Sigmoid colon (tissue), 7 donors: ENCODE measurements around the gene PAF1. TPM values are rescaled to one million over a fixed set of nuclear protein-coding genes. Genes with fewer than 3 reads are reported as not detected.
A peak's percentile ranks its signal among the peaks of the same experiment; 100 is the strongest.

ENCODE experiments used
- DNase-seq: peaks from one replicate; pipeline ENCODE4 v3.0.0-alpha.2; 2019
- H3K27ac ChIP-seq, 4 donors: fragments of 200-600 bp; sonication (generic); one replicate each; pipeline ENCODE4 v1.5.1; 2016 to 2019; ENCODE audit warnings: mild to moderate bottlenecking in 1 of 4
- H3K27me3 ChIP-seq, 3 donors: fragments of 200-600 bp; sonication (generic); one replicate each; pipeline ENCODE4 v1.5.1; 2019; ENCODE audit warnings: mild to moderate bottlenecking in 1 of 3
- H3K36me3 ChIP-seq, 4 donors: fragments of 200-600 bp; sonication (generic); one replicate each; pipeline ENCODE4 v1.5.1; 2016 to 2019
- H3K4me1 ChIP-seq, 4 donors: fragments of 200-600 bp; sonication (generic); one replicate each; pipeline ENCODE4 v1.5.1; 2017 to 2019
- H3K4me3 ChIP-seq, 4 donors: fragments of 200-600 bp; sonication (generic); one replicate each; pipeline ENCODE4 v1.5.1; 2017 to 2019; ENCODE audit warnings: mild to moderate bottlenecking in 2 of 4, moderate library complexity in 1 of 4
- H3K9me3 ChIP-seq, 4 donors: fragments of 200-600 bp in 3 of 4; sonication (generic) in 3 of 4; one replicate each; pipeline versions ENCODE4 v1.5.1 to v1.6.1; 2013 to 2019
- EP300 ChIP-seq, 4 donors: sonication (generic); formaldehyde crosslinking; IDR thresholded peaks; one replicate each; pipeline ENCODE4 v1.6.1; 2017; ENCODE audit warnings: antibody characterized with exemption in 4 of 4
- POLR2A ChIP-seq, 2 donors: fragments of 450-650 bp; IDR thresholded peaks; one replicate each; pipeline ENCODE4 v1.6.1; 2016; ENCODE audit warnings: antibody characterized with exemption in 2 of 2, mild to moderate bottlenecking in 2 of 2, moderate library complexity in 2 of 2
- POLR2AphosphoS5 ChIP-seq, 4 donors: sonication (generic); formaldehyde crosslinking; IDR thresholded peaks; one replicate each; pipeline ENCODE4 v1.6.1; 2017; ENCODE audit warnings: antibody characterized with exemption in 4 of 4
- WGBS, 2 donors: extraction: QIAGEN DNeasy Blood & Tissue Kit; methylation state at CpG; one replicate each; pipeline ENCODE4 v1.1.7; 2013; 5-methylcytosine and 5-hydroxymethylcytosine counted together
- intact Hi-C: fragments of 100-400 bp; cut with DNase I; formaldehyde crosslinking; loops from one replicate; pipeline ENCODE4 v1.15.1; 2023
- polyA plus RNA-seq, 3 donors: library from polyadenylated mRNA; stranded (reverse); fragments of 200-250 nt; gene quantifications; one replicate each; pipeline ENCODE4 v1.2.3, GENCODE V29; 2013
- total RNA-seq, 4 donors: library from RNA; depleted of rRNA; stranded (reverse); fragments of >200 nt; gene quantifications; one replicate each; pipeline ENCODE4 v1.1.0, GENCODE V29; 2016
- TF ChIP-seq, protein P1 (sequence below), 4 experiments: fragments of 450-650 bp in 3 of 4; fragments of 200-600 bp in 1 of 4; IDR thresholded peaks; one replicate each; pipeline ENCODE4 v1.5.1; 2016 to 2019; ENCODE audit warnings: antibody characterized with exemption in 4 of 4, mild to moderate bottlenecking in 3 of 4, moderate library complexity in 2 of 4
- donor health status: healthy with polysubstance abuse.
- donor health status: Bipolar disorder and iron deficiency.
- donor health status: healthy.

The PAF1 gene
- total and polyA plus RNA-seq, 7 donors: 28.2 to 51.8 (median 37.7) TPM

DNA sequence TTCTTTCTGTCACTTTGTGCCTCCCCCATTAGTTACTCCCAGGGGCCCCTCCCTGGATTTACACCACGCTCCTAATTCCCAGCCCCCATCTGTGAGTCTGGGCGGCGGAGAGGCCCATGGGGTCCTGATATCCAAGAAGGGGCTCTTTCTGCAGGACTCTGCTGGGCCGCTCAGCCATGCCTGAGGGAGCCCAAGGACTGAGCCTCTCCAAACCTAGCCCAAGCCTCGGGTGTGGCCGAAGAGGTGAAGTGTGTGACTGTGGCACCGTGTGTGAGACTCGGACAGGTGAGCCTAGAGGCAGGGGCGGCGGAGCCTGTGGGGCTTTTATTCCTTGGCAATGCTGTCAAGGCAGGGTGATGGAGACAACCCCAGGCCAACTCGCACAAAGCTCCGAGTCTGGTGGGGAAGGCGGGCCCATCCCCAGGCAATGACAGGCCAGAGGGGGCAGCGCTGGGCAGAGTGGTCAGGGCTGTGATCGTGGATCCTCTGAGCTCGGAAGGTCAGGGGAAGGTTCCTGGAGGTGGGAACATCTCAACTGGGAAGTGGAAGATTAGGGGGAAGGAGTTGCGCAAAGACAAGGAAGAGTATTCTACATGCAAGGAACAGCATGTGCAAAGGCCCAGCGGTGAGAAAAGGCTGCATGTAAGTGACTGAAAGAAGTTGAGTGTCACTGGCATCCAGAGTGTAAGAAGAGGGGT is 23.2 kb upstream of the PAF1 start:
- DNase-seq: peak; percentile 81
- H3K4me3 ChIP-seq: peak overlapping the region; percentile 83 to 99 (median 91)
- no peaks in the 10 kb centered on the region for H3K9me3 ChIP-seq
- 35 to 52% methylated on average over 18 of the region's 18 CpGs for WGBS, 2 donors
- peaks cover 0 to 63% (median 50%) of the 10 kb centered on the region in 4 donors for H3K4me1 ChIP-seq
- peaks cover 5 to 29% (median 19%) of the 10 kb centered on the region in 4 donors for H3K36me3 ChIP-seq
- peak overlapping the region; percentile 100 for H3K27ac ChIP-seq
- H3K27me3 ChIP-seq: no peaks in the 10 kb centered on the region
- intact Hi-C loops: loop anchor here (2.0 kb wide), 1 partner anchor 71 kb away; the partner anchor contains the start of gene SAMD4B
- TF ChIP-seq POLR2AphosphoS5 (IDR thresholded peaks at IDR 0.05): no peak
- TF ChIP-seq EP300 (IDR thresholded peaks at IDR 0.05): no peak
- no peak for TF ChIP-seq POLR2A (IDR thresholded peaks at IDR 0.05)
- TF ChIP-seq, protein P1, sequence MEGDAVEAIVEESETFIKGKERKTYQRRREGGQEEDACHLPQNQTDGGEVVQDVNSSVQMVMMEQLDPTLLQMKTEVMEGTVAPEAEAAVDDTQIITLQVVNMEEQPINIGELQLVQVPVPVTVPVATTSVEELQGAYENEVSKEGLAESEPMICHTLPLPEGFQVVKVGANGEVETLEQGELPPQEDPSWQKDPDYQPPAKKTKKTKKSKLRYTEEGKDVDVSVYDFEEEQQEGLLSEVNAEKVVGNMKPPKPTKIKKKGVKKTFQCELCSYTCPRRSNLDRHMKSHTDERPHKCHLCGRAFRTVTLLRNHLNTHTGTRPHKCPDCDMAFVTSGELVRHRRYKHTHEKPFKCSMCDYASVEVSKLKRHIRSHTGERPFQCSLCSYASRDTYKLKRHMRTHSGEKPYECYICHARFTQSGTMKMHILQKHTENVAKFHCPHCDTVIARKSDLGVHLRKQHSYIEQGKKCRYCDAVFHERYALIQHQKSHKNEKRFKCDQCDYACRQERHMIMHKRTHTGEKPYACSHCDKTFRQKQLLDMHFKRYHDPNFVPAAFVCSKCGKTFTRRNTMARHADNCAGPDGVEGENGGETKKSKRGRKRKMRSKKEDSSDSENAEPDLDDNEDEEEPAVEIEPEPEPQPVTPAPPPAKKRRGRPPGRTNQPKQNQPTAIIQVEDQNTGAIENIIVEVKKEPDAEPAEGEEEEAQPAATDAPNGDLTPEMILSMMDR (IDR thresholded peaks at IDR 0.05): no peak

DNA sequence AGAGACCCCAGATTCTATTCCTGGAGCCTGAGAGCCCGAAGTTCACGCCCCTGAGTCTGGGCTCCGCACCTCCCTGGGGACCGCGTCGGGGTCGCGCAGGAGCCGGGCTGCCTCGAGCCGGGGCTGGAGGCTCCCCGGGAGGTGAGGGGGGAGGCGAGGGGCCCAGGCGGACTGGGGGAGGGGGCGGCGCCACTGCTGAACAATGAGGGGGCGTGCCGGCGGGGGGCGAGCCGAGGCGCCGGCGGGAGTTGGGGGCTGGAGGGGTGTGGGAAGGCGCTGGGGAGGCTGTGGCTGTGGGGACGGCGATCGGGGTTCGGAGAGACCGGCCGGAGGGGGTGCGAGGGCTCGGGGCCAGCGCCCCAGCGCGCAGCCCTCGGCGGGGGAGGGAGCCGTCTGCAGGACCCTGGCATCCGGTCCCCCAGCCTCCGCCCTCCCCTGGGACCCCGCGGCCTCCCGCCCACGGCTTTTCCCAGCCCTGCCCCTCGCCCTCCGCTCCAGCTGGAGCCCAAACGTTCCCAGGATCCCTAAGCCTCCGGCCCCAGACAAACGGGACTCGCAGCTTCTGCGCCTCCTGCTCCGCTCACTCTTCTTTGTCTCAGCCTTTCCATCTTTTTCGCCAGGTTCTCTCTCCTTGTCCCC is 22.5 kb upstream of the PAF1 start:
- peaks cover 0 to 63% (median 50%) of the 10 kb centered on the region in 4 donors for H3K4me1 ChIP-seq
- 2% methylated on average over 54 of the region's 54 CpGs for WGBS, 2 donors
- DNase-seq: peak; percentile 91
- H3K9me3 ChIP-seq: no peaks in the 10 kb centered on the region
- H3K4me3 ChIP-seq: peak overlapping the region; percentile 83 to 99 (median 91)
- H3K27me3 ChIP-seq: no peaks in the 10 kb centered on the region
- TF ChIP-seq EP300 (IDR thresholded peaks at IDR 0.05): no peak
- TF ChIP-seq POLR2A (IDR thresholded peaks at IDR 0.05): peak in 1 of 2 donors; percentile 16
- peak; percentile 8 to 52 (median 36) for TF ChIP-seq POLR2AphosphoS5 (IDR thresholded peaks at IDR 0.05)
- TF ChIP-seq, protein P1 (IDR thresholded peaks at IDR 0.05): no peak
- H3K36me3 ChIP-seq: peaks cover 4 to 29% (median 16%) of the 10 kb centered on the region in 4 donors
- intact Hi-C loops: loop anchor here (2.0 kb wide), 1 partner anchor 71 kb away; the partner anchor contains the start of gene SAMD4B
- peak overlapping the region; percentile 100 for H3K27ac ChIP-seq

DNA sequence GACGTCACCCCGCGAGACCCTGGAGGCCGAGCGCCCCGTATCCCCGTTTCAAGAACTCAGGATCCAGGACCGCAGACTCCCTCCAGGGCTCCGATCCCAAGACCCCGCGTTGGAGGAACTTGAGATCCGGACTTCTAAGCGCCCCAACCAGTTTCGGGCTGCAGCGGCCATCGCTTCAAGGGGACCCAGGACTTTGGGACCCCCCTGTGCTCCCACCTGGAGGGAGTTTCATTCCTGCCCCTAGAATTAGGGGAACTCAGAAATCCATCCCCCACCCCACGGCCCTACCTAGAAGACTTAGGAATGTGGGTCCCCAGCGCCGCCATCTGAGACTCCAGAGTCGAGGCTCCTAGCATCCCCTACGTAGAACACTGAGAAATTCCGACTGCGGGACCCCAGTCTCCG is 22.0 kb upstream of the PAF1 start:
- peak overlapping the region; percentile 83 to 99 (median 91) for H3K4me3 ChIP-seq
- TF ChIP-seq EP300 (IDR thresholded peaks at IDR 0.05) (no peak), POLR2AphosphoS5 (IDR thresholded peaks at IDR 0.05) (no peak), POLR2A (IDR thresholded peaks at IDR 0.05) (no peak)
- TF ChIP-seq, protein P1 (IDR thresholded peaks at IDR 0.05): no peak
- H3K36me3 ChIP-seq: peaks cover 9 to 29% (median 18%) of the 10 kb centered on the region in 4 donors
- no peak for DNase-seq
- H3K27me3 ChIP-seq: no peaks in the 10 kb centered on the region
- H3K27ac ChIP-seq: peak overlapping the region; percentile 100
- H3K9me3 ChIP-seq: no peaks in the 10 kb centered on the region
- intact Hi-C loops: loop anchor here (1.0 to 2.0 kb wide), 2 partner anchors 10 to 70 kb away; partner anchors contain the start of gene SAMD4B
- WGBS, 2 donors: 0 to 1% methylated on average over 24 of the region's 24 CpGs
- H3K4me1 ChIP-seq: peaks cover 0 to 63% (median 50%) of the 10 kb centered on the region in 4 donors

DNA sequence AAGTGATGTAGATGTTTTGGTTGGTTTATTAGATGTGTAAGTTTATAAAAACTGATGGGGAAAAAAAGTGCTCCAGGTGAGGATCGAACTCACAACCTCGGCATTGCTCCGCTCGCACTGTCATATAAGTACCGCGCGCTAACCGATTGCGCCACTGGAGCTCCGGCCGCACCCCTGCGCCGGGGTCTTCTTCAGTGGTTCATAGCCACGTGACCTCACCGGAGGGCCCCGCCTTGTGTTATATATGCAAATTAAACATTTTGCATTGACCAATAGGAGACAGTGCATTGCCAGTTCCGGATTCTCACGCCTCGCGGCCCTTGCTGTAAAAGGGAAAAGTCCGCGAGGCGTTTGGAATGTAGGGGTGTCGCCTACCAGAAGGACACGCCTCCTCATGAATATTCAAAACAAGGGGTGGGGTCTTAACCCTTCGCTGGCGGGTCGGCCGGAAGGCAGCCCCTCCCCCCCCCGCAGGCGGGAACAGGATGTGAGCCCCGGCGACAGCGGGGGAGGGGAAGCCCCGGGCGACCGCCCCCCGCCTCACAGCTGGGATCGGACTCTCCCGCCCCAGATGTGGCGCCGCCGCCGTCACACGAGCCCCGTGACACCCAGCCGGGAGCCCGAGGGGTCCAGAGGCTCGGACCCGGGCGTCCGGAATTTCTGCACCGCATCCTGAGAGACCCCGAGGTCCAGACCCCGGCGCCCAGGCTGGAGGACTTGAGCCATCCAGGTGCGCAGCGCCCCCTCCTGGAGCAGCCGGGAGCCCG is 21.4 kb upstream of the PAF1 start, which contains the start of gene PLEKHG2:
TSS of gene PLEKHG2 (plus strand) at position 570 of the 767 bp plus-strand sequence. CDS start 1,418 bp downstream, outside the sequence.
- DNase-seq: peak; percentile 100
- Histone ChIP-seq H3K36me3 (peaks cover 15 to 29% (median 20%) of the 10 kb centered on the region in 4 donors), H3K27me3 (no peaks in the 10 kb centered on the region), H3K4me3 (peak within 1 kb of the TSS; percentile 83 to 99 (median 91)), H3K9me3 (no peaks in the 10 kb centered on the region), H3K27ac (peak within 1 kb of the TSS; percentile 100), H3K4me1 (peaks cover 0 to 59% (median 47%) of the 10 kb centered on the region in 4 donors)
- intact Hi-C loops: loop anchor here (1.0 to 2.0 kb wide), 2 partner anchors 9 to 69 kb away; partner anchors contain the start of gene SAMD4B
- TF ChIP-seq POLR2A (IDR thresholded peaks at IDR 0.05): peak; percentile 60 to 89
- peak in 2 of 4 donors; percentile 69 to 70 for TF ChIP-seq EP300 (IDR thresholded peaks at IDR 0.05)
- TF ChIP-seq POLR2AphosphoS5 (IDR thresholded peaks at IDR 0.05): peak; percentile 39 to 94 (median 92)
- TF ChIP-seq, protein P1 (IDR thresholded peaks at IDR 0.05): peak; percentile 85 to 95 (median 90)
- 0% methylated on average over 60 of the region's 60 CpGs for WGBS, 2 donors
